AG08395 (cell line): Measurements from ENCODE around the gene PER2.

Experiments used
- DNase-seq: peaks from one replicate; pipeline ENCODE4 v3.0.0; 2012; ENCODE audit warnings: mixed read lengths, low spot score

PER2 gene

DNA sequence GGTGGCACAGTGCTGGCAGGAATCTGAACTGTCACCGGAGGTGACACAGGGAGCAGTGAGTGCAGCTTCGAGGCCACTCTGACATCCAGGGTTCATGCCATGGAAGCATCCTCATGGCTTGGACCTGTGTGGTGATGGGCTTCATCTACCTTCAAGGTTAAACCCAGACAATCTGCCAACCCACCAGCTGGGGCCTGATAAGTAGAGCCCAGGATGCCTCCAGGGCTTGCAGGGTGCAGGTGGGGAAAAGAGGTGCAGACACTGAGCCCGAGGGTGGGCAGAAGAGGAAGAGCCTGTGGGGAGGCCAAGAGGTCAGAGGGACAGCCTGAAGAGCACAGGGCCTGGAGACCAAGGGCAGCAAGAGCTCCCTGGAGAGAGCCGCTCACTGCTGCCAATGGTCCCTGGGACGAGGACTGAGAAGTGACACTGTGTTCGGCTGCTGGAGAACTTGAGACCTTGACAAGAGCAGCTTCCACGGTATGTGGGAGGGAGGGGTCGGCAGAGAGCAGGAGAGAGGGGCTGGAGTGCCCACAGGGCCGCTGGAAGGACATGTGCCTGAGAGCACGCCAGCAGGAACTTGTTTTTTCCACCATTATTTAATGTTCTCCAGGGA lies 40.5 kb downstream of the PER2 start:
- DNase-seq: no peak

DNA sequence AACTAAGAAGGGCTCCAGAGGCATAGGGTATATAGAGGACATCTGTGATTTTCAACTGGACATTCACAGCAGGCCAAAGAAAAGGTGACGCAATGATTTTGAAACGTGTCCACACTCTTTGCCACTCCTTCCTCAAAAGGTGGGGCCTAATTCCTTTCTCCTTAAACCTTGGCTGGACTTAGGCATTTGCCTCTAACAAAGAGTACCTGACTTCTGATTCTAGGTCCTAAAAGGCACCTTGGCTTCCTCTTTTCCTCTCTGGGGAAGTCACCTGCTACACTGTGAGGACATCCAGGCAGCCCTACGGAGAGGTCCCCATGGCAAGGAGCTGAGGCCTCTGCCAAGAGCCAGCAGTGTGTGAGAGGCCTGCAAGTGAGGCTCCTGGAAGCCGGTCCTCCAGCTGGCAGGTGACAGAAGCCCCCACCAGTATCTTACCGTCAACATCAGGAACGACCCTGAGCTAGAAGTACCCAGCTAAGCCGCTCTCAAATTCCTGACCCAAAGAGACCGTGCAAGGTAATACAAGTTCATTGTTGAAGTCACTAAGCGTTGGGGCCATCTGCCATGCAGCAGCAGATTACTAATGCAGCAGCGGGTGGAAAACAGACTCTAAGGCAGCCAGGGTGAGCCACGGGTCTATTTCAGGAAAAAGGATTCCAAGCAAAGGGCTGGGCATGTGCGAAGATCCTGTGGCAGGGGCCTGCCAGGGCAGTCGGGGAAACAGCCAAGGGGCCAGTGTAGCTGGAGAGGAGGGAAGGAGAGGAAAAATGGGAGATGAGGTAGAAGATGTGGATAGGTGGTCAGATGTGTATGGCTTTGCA lies 41.2 kb downstream of the PER2 start:
- DNase-seq: no peak

DNA sequence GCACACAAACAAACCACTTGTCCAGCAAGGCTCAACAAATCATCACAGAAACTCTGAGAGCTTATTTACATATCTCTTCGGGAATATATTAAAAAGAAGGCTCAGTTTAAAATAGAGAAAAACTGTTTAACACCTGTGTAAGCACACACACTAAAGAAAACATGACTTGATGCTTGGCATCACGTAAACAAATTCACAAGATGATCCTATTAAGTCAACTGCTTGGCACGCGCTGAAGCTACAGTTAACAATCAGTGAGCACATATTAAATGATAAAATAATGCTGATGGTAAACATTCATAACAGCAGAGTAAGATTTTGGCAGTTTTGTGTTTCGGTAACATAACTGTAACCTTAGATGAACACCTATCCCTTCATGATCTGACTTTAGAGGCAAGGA lies 44.3 kb downstream of the PER2 start:
- DNase-seq: no peak

DNA sequence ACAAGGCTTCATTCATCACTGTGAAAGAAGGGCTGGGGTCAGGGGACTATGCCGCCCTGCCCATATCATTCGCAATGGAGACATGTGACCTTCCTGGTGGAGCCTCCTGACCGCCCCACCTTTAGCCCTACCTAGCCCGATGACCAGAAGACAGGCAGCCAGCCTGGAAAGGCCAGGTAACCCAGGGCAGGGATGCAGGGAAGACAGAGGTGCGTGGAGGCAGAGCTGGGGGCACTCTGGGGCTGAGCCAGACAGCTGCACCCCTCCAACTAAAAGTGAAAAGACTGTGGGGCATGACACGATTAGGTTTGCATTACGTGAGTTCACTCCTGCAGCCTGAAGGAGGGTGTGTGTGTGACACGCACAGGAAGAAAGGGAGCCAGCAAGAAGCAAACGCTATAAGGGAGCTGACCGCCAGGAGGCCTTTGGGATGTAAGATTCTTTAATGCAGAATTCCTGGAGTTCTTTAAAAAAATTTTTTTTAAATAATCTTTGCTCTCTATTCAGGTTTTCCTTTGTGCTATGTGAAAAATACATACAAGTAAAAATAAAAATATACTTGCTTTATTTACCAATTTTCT lies 44.8 kb downstream of the PER2 start:
- DNase-seq: no peak

DNA sequence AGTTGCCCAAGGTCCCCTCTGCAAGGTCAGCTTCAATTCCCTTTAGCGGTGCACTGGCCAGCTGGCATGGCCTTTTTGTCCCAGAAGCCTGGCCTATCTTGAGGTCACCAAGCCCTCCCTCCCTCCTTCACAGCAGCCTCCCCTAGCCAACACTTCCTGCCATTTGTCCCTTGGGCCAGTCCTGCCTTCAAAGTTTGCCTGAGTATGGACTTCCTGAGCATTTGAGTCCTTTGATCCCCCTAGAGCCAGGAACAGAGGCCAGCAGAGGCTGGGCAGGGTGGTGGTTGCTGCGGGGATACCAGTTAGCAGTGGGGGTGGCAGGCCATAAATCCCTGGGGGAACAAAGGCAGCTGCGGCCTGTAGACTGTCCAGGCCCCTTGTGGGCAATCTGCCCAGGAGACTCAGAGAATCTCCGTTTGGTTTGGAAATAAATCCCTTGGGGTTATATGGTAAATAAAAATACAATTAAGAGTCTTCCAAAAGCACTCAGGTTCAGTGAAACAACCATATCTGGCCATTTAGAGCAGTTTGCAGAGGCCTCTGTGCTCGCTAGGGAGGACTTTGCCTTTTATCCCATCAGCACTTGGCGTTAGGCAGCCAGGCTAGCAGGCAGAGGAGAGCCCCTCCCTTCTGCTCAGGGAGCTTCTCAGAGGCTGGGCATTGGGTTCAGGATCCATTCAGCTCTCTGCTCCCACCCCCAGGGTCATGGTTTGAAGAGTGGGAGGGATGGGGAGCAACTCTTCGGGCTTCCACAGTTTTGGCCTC lies 45.5 kb downstream of the PER2 start:
- no peak for DNase-seq

DNA sequence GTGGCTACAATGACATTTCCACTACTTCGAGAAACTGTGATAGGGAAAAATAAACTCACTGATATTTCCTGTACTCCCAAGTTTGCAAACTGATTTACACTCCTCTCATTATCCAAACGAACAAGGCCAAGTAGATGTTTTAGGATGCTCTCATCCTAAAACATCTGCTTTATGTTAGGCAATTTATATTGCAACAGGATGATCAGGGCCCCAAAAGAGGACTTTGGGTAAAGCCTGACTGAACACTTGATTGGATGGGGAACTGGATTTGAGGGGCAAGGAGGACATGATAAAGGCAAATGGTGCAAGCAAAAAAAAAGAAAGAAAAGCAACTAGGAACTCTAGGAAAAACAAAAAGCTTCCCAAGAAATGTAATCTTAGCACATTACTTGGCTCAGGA lies 46.4 kb downstream of the PER2 start:
- no peak for DNase-seq

DNA sequence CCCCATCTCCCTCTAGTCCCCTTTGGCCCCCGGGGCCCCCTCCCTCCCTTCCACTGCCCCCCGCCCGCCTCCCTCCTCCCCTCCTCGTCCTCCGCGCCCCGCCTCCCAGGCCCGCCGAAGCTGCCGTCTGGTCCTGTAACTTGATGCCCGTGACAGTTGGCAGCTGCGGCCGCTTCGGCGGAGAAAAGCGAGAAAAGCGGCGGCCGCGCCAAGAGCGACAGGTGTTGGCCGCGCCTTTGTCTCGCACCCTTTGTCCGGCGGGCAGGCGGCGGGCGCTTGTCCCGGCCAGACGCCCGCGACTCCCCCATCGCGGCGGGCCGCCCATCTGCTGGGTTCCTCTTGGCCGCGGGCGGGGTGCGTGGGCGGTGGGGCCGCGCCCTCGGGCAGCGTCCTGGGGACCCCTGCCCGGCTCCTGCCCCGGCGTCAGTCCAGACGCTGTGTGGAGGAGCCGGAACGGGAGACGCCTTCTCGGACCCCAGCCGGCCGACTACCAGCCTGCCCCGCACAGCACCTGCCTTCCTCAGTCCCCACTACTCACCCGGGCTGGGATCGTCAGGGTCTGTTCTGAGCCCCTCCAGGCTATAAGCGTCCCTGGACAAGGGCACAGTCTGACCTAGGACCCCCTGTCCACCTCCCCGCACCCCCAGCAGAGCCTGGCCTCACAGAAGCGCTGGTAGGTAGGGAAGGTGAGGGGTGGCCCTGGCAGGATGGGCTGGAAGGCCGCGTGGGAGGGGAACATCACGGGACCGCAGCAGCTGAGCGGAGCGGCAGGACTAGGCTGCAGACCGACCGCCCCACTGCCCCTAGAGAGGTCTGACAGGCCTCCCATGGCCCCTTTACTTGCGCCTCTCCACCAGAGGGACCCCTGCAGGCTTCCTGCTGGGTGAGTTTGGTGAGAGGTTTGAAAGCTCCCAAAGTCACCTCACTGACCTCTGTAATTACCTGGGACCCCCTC lies 47.4 kb downstream of the PER2 start:
- no peak for DNase-seq

DNA sequence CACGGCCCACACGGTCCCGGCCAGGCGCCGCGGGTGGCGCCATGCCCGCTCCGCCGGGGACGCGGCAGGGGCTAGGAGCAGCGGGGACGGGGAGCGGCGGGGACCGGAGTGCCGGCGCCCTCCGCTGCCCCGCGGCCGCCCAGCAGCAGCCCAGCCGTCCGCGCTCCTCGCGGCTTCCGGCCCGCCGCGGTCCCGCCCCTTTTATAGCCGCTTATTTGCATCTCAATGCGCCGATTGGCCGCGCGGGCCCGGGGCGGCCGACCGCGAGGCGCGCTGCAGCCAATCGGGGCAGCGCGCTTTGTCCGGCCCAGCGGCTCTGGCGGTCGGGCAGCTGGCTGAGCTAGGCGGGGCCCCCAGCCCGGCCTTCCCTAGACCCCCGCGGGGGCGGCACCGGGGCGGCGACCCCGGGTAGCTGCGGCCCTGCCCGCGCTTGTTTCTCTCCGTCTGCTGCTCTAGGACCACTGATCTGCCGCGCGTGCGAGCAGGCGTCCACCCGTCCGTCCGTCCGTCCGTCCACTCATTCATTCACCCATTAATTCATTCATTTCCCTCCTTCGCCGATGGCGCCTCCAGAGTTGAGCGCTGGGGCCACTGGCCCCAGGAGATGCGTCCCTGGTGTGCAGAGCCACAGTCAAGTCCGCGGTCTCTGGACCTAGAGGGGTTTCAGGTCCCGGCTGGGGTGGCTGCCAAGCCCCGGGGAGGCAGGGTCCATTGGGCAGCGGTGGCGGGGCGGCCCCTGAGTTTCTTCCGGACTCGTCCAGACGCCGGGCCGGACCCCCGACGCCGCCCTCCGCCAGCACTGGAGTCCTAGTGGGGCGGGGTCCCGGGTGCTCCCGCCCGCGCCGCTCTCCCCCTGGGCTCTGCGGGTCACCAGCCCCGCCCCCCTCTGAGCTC lies 48.3 kb downstream of the PER2 start, which contains the start of gene HES6:
Gene HES6, minus strand, starts transcription at position 176 of the 894 bp plus-strand sequence. Its CDS starts 133 bp downstream, at position 43.
- DNase-seq: peak; percentile 97

DNA sequence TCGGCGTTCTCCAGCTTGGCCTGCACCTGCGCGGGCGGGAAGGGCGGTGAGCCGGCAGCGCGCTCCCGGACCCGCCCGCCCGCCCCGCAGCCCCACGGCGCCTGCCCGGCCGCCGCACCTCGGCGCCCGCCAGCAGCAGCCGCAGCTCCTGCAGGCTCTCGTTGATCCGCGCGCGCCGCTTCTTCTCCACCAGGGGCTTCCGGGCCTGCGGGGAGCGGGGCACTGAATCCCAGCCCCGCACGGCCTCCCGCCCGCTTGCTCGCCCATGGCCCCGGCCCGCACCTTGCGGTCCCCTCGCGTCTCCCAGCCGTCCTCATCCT lies 48.9 kb downstream of the PER2 start:
- DNase-seq: no peak

DNA sequence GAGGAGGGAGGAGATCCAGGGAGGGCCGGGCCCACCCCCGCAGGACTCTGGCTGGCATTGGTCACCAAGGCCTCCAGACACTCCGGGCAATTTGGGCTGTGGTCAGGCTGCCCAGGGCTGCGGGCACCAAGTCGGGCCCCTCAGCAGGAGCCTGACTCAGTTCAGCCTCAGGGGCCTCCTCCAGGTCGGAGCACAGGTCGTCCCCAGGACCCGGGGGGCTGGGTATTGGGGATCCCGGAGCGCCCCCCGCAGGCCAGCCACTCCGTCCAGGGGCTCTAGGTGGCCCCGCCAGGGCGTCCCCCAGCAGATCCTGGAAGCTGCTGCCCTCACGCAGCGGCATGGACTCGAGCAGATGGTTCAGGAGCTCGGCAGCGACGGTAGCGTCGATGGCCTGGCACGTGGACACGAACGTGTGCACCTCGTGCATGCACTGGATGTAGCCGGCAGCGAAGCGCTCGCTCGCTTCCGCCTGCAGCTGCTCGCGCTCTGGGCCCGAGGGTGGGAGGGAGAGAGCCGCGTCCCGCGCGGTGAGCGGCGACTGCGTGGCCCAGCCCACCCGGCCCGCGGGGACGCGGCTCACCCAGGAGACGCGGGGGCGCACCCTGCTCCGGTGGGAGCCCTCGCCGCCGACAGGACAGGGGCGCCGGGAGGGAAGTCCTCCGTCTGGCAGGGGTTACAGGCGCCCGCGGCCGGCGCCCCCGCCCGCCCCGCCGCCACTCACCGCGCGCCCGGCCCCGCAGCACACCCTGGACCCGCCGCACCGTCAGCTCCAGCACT lies 49.5 kb downstream of the PER2 start:
- no peak for DNase-seq

DNA sequence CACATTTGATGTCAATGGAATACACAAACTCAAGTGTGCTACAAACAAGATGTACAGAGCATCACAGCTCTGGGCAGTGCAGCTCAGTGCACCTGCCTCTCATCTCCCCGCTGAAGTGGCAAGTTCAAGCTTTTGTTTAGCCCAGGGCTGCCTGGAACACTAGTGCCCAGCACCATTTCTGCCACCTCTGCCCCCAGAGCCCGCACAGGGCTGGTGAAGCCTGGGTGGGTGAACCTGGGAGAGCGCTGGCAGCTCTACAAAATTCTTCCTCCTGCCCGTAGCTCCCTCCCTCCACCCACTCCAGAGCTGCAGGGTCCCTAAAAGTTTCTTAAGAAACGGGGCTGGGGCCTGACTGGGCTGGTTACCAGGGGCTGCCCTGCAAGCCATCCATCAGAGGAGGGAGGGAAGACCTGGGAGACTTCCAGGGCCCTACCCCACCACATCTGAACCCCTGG lies 50.1 kb downstream of the PER2 start:
- DNase-seq: no peak

DNA sequence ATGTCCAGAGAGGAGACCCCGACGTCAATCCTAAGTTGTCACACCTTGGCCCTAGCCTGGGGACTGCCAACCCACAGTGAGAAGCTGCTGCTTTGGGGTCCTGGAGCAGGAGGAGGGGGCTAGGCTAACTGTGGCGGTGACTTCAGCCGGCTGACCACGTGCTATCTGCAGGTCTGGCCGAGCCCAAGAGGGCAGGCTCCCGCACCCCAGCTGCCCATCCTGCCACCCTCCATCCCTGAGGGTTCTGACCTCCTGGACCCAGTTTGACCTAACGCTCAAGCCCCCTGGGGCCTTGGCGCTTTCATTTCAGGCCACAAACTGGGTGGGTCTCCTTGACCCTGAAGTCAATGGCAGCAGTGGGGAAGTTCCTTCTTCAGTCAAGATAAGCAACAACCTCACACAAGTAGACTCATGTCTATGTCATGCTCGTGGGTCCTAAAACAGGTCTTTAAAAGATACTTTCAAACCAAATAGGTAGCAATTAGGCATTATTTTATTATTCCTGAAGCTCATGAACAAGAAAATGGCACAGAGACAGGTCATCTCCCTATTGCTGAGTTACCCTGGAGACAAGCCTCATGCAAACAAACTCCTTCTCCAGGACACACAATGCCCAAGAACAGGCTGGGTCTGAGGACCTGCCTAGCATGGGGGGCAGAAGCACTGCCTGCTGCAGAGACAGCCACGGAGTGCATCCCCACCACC lies 50.8 kb downstream of the PER2 start:
- no peak for DNase-seq

DNA sequence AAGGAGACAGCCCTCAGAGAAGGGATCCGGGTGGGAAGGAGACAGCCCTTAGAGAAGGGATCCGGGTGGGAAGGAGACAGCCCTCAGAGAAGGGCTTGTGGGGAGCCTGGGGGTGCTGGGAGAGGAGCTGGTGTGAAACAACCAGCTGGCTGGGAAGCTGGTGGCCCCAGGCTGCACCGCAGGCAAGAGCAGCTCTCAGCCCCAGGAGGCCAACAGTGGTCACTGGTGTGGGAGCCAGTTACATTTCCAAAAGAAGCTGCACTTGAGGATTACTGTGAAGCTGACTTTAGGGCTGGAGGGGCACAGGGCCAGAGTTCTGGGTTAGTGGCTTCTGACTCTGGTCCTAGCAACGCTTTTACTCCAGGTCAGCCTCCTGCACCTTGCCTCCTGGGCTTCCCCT lies 51.8 kb downstream of the PER2 start:
- DNase-seq: no peak

DNA sequence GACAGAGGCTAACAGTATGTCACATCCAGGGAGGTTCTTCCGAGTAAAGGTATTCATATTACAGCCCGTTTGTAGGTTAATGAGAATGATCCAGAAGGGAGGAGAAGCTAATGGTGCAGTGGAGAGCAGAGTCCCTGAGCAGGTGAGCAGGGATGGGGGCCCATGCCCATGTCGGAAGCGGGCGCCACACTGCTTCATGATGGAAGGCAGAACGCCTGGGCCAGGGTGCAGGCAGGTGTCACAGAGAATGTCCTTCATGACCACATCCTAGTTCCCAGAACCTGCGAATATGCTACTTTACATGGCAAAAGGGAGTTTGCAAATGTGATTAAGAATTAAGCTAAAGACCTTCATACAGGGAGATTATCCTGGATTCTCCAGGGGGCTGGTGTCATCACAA lies 52.6 kb downstream of the PER2 start:
- no peak for DNase-seq

DNA sequence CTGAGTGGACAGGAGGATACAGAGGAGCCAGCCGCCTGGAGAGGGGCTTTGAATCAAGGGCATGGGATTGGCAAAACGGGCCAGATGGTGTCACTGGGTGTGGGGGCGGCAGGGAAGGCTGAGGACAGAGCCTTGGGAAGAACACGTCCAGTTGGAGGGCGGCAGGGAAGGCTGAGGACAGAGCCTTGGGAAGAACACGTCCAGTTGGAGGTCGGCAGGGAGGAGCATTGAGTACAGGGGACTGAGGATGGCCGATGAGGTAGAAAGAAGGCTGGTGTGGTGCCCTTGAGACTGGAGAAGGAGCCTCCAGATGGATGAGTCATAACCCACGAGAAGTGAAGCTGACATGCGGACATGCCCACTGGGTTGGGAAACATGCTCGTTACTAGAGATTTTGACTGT lies 53.1 kb downstream of the PER2 start:
- peak; percentile 31 for DNase-seq

DNA sequence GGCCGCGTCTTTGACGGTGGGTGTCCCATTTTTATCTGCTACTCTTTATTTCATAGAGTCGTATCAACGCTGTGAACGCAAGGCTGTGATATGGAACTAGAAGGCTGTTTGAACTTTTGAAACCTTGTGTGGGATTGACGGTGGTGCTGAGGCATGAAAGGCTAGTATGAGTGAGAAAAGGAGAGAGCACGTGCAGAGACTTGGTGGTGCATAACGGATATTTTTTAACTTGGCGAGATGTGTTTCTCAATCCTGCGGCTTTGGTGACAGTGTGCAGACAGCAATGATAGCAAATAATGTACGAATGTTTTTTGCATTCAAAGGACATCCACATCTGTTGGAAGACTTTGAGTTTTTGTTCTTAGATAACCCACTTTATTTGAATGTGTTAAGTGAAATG lies 54.8 kb downstream of the PER2 start:
- DNase-seq: no peak

DNA sequence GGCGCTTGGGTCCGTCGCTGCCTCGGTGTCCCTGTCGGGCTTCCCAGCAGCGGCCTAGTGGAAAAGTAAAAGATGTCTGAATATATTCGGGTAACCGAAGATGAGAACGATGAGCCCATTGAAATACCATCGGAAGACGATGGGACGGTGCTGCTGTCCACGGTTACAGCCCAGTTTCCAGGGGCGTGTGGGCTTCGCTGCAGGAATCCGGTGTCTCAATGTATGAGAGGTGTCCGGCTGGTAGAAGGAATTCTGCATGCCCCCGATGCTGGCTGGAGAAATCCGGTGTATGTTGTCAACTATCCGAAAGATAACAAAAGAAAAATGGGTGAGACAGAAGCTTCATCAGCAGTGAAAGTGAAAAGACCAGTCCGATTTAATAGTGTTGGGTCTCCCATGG lies 56.6 kb downstream of the PER2 start:
- no peak for DNase-seq

DNA sequence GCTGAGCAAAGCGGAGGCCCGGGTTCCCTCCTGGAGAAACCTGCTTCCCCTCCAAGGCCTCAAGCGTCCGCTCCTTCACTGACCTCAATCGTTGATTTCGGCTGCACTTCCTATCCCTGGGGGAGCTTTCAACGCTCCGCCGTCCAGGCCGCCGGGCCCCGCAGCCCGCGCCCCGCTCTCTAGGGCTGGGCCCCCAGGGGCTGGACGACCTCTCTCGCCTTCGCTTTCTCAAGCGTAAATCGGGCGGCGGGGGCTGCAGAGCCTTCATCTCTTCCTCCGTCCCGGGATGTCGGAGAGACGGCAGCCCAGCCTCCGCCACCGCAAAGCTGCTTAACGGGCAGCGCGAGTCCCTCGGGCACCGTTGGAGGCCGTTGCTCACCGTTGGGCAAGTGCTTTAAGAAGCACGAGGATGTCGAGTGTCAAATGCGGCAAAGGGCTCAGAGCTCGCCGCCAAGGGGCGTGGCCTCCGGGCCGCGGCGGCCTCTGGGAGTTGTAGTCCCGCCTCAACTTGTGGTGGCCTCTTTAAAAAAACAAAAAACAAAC lies 57.1 kb downstream of the PER2 start:
- peak; percentile 63 for DNase-seq

DNA sequence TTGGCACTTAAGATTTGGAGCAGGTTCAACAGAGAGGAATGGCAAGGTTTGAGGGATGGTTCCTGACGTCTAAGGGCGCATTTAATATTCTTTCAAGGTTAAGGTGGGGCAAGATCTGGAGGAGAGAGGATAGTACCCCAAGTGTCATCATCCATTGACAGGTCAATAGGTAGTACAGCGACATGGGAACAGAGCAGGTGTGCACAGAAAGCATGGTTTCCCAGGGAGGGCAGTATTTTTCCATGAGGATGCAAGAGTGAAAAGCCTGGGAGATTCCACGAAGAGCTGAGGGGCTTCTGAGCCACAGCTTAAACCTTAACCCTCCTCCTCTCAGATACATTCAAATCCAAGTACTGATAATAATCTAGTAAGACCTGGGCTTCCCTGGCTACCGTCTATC lies 57.7 kb downstream of the PER2 start:
- DNase-seq: no peak
